GM12873 (cell line): ENCODE results near the gene SERPINB5.

Experiments
- CTCF ChIP-seq: IDR thresholded peaks from 2 replicates; pipeline ENCODE4 v1.5.1; 2012; ENCODE audit warnings: low read depth, mild to moderate bottlenecking, moderate library complexity, low read length, control low read depth; ENCODE audit not compliant: insufficient read depth; ENCODE audit errors: missing control alignments

Gene SERPINB5

DNA sequence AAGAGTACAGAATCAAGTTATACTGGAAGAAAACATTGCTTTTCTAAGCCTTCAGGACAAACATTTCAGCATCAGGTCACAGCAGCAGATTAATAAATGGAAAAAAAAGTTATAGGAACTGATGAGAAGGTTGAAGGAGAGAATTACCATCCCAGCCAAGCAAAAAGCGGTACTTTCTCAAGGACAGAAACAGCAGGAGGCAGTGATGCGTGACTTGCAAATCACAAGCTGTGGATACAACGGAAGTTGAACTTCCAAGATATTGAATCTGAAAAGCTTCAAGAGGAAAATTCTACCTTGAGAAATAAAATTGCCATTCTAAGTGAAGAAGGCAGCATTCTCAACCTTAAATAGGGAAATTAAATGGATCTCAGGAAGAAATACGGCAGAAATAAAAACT, 46.9 kb downstream of the SERPINB5 start:
- no peak for TF ChIP-seq CTCF

DNA sequence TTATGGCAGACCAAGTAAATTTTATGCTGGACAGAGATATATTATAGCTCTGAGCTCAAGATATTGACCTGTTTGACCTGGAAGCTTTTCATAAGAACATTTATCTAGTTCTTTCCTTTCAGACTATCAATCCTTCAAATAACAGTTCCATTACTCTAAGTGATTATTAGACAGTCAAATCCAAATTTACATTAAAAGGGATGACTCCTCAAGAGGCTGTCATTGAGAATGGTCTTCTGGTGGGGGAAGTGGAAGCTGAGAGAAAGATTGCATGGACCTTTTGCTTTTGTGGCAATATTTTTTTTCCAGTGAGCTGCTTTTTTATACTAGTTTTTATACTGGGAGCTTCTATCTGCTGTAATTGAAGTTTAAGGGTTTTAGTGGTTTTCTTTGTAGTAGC, 50.5 kb downstream of the SERPINB5 start:
- no peak for TF ChIP-seq CTCF

DNA sequence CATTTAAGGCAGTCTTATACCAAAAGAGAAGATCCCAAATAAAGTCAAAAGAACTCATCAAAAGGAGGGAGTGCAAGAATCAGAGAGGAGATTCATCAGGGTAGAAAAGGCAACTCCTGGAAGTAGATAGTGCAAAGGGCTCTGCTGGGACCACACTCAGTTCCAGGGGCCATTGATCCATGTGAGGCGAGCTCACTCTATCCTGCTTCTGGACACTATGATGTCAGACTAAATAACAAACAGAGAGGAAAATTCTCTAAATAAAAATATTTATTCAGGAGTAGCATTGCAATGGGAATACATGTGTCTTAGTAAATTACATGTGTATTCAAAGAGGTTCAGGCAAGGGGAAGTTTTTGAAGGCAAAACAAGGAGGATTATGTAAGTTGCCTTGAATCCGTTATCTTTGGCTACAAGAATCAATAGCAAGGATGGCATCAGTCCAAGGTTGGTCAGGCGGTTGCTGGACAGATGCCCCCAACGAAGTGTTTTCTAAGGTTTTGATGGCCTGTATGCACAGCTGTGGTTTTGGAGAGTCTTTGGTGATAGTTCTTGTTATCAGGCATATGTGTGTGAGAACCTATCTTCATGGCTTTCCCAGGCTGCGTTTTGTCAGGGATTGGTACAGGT, 52.2 kb downstream of the SERPINB5 start:
- TF ChIP-seq CTCF, result no peak

- TF ChIP-seq CTCF, result no peak
Observed at GRCh38 chr18:63532471-63532870, 55.7 kb downstream of the SERPINB5 start.

DNA sequence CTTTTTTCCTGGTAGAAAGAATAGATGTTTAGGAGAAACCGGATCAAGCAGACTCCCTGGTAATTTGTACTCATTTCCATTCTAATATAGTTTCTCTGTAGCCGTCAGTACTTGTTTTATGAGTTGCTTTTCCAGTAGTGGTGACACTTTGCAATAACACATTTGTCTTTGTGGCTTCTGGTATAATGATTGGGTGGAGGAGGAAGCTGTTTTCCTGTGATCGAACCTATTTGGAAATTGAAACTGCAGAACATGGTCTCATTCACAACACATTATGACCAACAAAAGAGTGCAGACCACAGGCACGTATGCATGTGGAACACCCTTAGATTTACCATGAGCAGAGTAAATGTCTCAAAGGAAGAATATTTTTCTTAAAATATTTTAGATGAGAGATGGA, 57.9 kb downstream of the SERPINB5 start:
- TF ChIP-seq CTCF, result no peak

GRCh38 chr18:63539904-63540510, 63.2 kb downstream of the SERPINB5 start:
- TF ChIP-seq CTCF, result no peak

DNA sequence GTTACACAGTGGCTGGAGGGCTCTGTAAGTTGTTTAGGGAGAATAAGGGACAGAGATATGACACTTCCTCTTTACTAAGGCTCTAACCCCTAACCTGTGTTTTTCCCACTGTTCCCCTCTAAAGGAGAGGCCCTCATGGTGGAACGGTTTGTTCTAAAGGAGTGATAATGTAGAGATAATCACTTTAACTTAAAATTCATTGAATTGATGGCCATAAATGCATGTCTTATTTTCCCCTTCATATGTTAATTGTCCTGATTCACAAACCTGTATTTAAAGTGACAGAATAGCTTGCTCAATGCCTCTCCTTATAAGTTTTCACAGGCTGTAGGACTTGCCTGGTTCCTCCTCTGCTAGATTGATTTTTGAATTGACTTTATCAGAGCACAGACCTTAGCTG, 65.3 kb downstream of the SERPINB5 start, which contains the start of gene SERPINB12:
Gene SERPINB12 (plus strand): TSS at position 301 of the 400 bp plus-strand sequence. CDS start 13,791 bp downstream, outside the sequence.
- TF ChIP-seq CTCF, result no peak
